ENCODE results near the gene MYO1H.

DNA sequence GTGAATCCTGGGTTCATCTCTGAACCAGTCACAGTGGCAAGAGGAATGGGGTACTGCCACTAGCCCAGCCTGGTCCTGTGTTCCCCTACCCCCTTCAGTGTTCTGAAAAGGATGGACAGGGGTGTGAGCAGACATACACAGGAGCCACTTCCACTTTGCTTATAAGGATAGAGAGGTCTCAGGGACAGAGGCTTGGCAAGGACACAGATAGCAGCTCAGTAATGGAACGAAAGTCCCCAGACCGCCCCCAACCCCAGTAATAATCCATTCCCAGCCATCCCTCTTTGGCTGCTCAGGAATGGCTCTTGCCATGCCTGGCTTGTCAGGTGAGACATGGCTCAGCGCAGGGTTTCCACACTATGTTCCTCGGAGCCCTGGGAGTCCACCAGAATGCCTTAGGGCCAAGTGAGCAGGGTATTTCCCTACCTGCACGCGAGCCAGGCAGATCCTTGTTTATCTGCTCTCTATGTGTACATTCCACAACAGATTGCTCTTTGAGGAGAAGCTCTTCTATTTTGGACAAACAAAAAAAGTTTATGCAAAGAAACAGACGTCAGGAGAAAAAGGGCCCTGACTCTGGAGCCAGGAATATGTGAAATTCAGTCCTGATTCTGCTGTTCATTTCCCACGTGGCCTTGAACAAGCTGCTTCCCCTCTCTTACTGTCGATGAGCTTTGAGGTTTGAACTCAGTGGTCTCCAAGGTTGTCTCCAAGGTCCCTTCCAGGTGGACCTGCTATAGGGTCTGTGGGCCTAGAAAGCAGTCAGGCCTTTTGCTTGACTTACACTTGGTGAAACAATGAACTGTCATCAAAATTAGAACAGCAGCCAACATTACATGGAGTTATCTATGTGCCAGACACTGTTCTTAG is 139.7 kb downstream of the MYO1H start:
- TF ChIP-seq POLR2AphosphoS5 (IDR thresholded peaks at IDR 0.05): no peak
- TF ChIP-seq, protein P1, sequence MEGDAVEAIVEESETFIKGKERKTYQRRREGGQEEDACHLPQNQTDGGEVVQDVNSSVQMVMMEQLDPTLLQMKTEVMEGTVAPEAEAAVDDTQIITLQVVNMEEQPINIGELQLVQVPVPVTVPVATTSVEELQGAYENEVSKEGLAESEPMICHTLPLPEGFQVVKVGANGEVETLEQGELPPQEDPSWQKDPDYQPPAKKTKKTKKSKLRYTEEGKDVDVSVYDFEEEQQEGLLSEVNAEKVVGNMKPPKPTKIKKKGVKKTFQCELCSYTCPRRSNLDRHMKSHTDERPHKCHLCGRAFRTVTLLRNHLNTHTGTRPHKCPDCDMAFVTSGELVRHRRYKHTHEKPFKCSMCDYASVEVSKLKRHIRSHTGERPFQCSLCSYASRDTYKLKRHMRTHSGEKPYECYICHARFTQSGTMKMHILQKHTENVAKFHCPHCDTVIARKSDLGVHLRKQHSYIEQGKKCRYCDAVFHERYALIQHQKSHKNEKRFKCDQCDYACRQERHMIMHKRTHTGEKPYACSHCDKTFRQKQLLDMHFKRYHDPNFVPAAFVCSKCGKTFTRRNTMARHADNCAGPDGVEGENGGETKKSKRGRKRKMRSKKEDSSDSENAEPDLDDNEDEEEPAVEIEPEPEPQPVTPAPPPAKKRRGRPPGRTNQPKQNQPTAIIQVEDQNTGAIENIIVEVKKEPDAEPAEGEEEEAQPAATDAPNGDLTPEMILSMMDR (IDR thresholded peaks at IDR 0.05): no peak
